Endothelial cell of umbilical vein (primary cell): ENCODE data around the gene FAM135A. TPM values are rescaled to one million over a fixed set of nuclear protein-coding genes. Genes with fewer than 3 reads are reported as not detected.

Source experiments
- BruUV-seq: library from RNA; stranded (reverse); fragments of 400-500 nt; replicated peaks from 2 replicates; lab custom pipeline; 2021; lab: Mats Ljungman, UMichigan
- CTCF ChIA-PET: fragments of 300-600, 350-600 bp; sonication (Branson Sonifier 250); formaldehyde crosslinking; loops from one replicate; lab custom pipeline; 2021; ENCODE audit warnings: antibody characterized with exemption, inconsistent platforms; lab: Charles Lee
- POLR2A ChIA-PET: fragments of 300-600, 350-600 bp; sonication (Branson Sonifier 250); formaldehyde crosslinking; loops from one replicate; lab custom pipeline; 2021; ENCODE audit warnings: antibody characterized with exemption, inconsistent platforms; lab: Charles Lee
- DNase-seq: peaks from one replicate; pipeline ENCODE4 v3.0.0-alpha.2; 2011; ENCODE audit warnings: low read depth, low spot score
- FAIRE-seq: peaks from 2 replicates; lab custom pipeline; 2011; peaks lifted over from hg19 to GRCh38; lab: Jason Lieb, UNC
- H2AFZ ChIP-seq: 2 replicates; pipeline ENCODE4 v1.6.0; 2012; ENCODE audit warnings: low read depth, low read length, control low read depth, inconsistent platforms
- H3K27ac ChIP-seq: 2 replicates; pipeline ENCODE4 v1.5.1; 2011; ENCODE audit warnings: low read depth, mild to moderate bottlenecking, control low read depth, low read length, moderate library complexity; ENCODE audit not compliant: insufficient read depth
- H3K27me3 ChIP-seq, 2 experiments: 2 replicates each; pipeline versions ENCODE4 v1.6.0 to v1.6.1; 2011; ENCODE audit warnings: low read length in 2 of 2, mixed read lengths in 1 of 2; ENCODE audit not compliant: control insufficient read depth in 2 of 2, insufficient read depth in 2 of 2
- H3K36me3 ChIP-seq, 2 experiments: 2 replicates in 1 of 2; 3 replicates in 1 of 2; pipeline ENCODE4 v1.5.1; 2011; ENCODE audit warnings: low read length in 2 of 2, mild to moderate bottlenecking in 1 of 2, moderate library complexity in 1 of 2; ENCODE audit not compliant: control insufficient read depth in 2 of 2, insufficient read depth in 2 of 2; ENCODE audit errors: extremely low read depth in 1 of 2
- H3K4me1 ChIP-seq: 3 replicates; pipeline ENCODE4 v1.5.1; 2011; ENCODE audit warnings: mild to moderate bottlenecking, low read length; ENCODE audit not compliant: control insufficient read depth, insufficient read depth; ENCODE audit errors: extremely low read depth
- H3K4me2 ChIP-seq: 2 replicates; pipeline ENCODE4 v1.6.1; 2011; ENCODE audit warnings: low read length, control low read depth, mixed read lengths; ENCODE audit not compliant: insufficient read depth
- H3K4me3 ChIP-seq, 3 experiments: fragments of 200-600 bp in 1 of 3; sonication (generic), shearing (Covaris generic) in 1 of 3; replicated peaks in 1 of 3; 2 replicates each; pipeline ENCODE4 v1.5.1; 2011 to 2016; ENCODE audit warnings: control low read depth in 3 of 3, low read length in 3 of 3, mild to moderate bottlenecking in 2 of 3, inconsistent platforms in 1 of 3, low read depth in 1 of 3, moderate library complexity in 1 of 3; ENCODE audit not compliant: insufficient read depth in 1 of 3
- H3K79me2 ChIP-seq: 2 replicates; pipeline ENCODE4 v1.6.0; 2012; ENCODE audit warnings: low read length, inconsistent platforms; ENCODE audit not compliant: control insufficient read depth, insufficient read depth
- H3K9ac ChIP-seq: replicated peaks from 2 replicates; pipeline ENCODE3; 2011; ENCODE audit warnings: low read length, control low read depth; ENCODE audit not compliant: insufficient read depth; ENCODE audit errors: extremely low read depth
- H3K9me1 ChIP-seq: replicated peaks from 3 replicates; pipeline ENCODE4 v1.6.0; 2011; ENCODE audit warnings: mild to moderate bottlenecking, low read length; ENCODE audit not compliant: control insufficient read depth, insufficient read depth; ENCODE audit errors: extremely low read depth
- H3K9me3 ChIP-seq: replicated peaks from 2 replicates; pipeline ENCODE4 v1.5.1; 2012; ENCODE audit warnings: low read length, inconsistent platforms; ENCODE audit not compliant: control insufficient read depth, insufficient read depth
- H4K20me1 ChIP-seq: replicated peaks from 2 replicates; pipeline ENCODE3; 2011; ENCODE audit warnings: mild to moderate bottlenecking, low read length; ENCODE audit not compliant: control insufficient read depth, insufficient read depth; ENCODE audit errors: extremely low read depth
- CTCF ChIP-seq, 2 donors: IDR thresholded peaks; 1 replicate in 1 of 2; 2 replicates in 1 of 2; pipeline ENCODE4 v1.5.1; 2011; ENCODE audit warnings: low read length in 2 of 2, mild to moderate bottlenecking in 2 of 2, moderate library complexity in 2 of 2, control low read depth in 1 of 2, inconsistent platforms in 1 of 2, low read depth in 1 of 2; ENCODE audit not compliant: insufficient read depth in 1 of 2; ENCODE audit errors: extremely low read depth in 1 of 2
- EZH2 ChIP-seq: IDR thresholded peaks from 2 replicates; pipeline ENCODE4 v1.6.1; 2012; ENCODE audit warnings: borderline replicate concordance, low read depth, mild to moderate bottlenecking, moderate library complexity, low read length, inconsistent platforms; ENCODE audit not compliant: severe bottlenecking
- FOS ChIP-seq: IDR thresholded peaks from 2 replicates; pipeline ENCODE4 v1.6.1; 2011; ENCODE audit warnings: mild to moderate bottlenecking, low read length, moderate library complexity, borderline replicate concordance; ENCODE audit not compliant: insufficient read depth
- GATA2 ChIP-seq: IDR thresholded peaks from 2 replicates; pipeline ENCODE4 v1.7.0; 2011; ENCODE audit warnings: low read depth, mild to moderate bottlenecking, moderate library complexity, mixed read lengths, low read length; ENCODE audit not compliant: insufficient read length, insufficient read depth
- JUN ChIP-seq: IDR thresholded peaks from 2 replicates; pipeline ENCODE4 v1.6.1; 2011; ENCODE audit warnings: borderline replicate concordance, low read depth; ENCODE audit not compliant: insufficient read length, insufficient read depth
- MAX ChIP-seq: IDR thresholded peaks from 2 replicates; pipeline ENCODE4 v1.6.1; 2011; ENCODE audit not compliant: insufficient read depth, insufficient read length
- MYC ChIP-seq: IDR thresholded peaks from one replicate; pipeline ENCODE4 v1.6.1; 2011; ENCODE audit warnings: mild to moderate bottlenecking, low read depth, low read length
- POLR2A ChIP-seq: IDR thresholded peaks from 2 replicates; pipeline ENCODE4 v1.6.1; 2012; ENCODE audit warnings: low read depth, mild to moderate bottlenecking, control low read depth, low read length
- POLR2AphosphoS5 ChIP-seq: IDR thresholded peaks from 2 replicates; pipeline ENCODE4 v1.6.1; 2012; ENCODE audit warnings: low read depth, mild to moderate bottlenecking, control low read depth, low read length, moderate library complexity; ENCODE audit not compliant: insufficient read depth
- dilution Hi-C: fragments of 300-500 bp; cut with MboI; formaldehyde crosslinking; loops from one replicate; pipeline ENCODE4 v1.15.0; 2019; ENCODE audit warnings: low sequenced_read_pairs; ENCODE audit not compliant: extremely low pct_ligation_motif_present
- intact Hi-C: fragments of 100-400 bp; cut with micrococcal nuclease; formaldehyde crosslinking; loops from one replicate; pipeline ENCODE4 v1.10.0; 2022
- polyA plus RNA-seq, 4 experiments: library from polyadenylated mRNA; depleted of rRNA in 3 of 4; stranded (reverse) in 3 of 4; unstranded in 1 of 4; fragments of >200 nt; gene quantifications; 2 replicates each; pipeline versions ENCODE4 v1.2.1 to v1.2.3, GENCODE V29; 2011 to 2012; ENCODE audit warnings: missing spikeins in 1 of 4
- total RNA-seq: library from RNA; stranded (reverse); gene quantifications from 2 replicates; pipeline ENCODE4 v1.2.3, GENCODE V29; 2021

FAM135A gene
- total and polyA plus RNA-seq, 2 donors (not counting 3 experiments of a cell fraction or from before 2014, with no cell fraction given) = 3.7 to 9.6 TPM

- POLR2A ChIA-PET = no interaction called here
- no peak for FAIRE-seq
These were observed 8.2 kb downstream of the FAM135A start for GRCh38 chr6:70421509-70421908.

More at GRCh38 chr6:70421509-70421908, 8.2 kb downstream of the FAM135A start:
- CTCF ChIA-PET = interaction anchor here (1.3 kb wide), 1 partner anchor 12 kb away, joined by 3 read pairs; no protein-coding TSS in a partner anchor
- H3K9me3 ChIP-seq = no peaks in the 10 kb centered on the region
- no peaks in the 10 kb centered on the region for H4K20me1 ChIP-seq
- no peaks in the 10 kb centered on the region for H3K79me2 ChIP-seq
- H3K27ac ChIP-seq = no peak overlapping the region
- no peak overlapping the region for H3K9ac ChIP-seq
- H2AFZ ChIP-seq = no peak overlapping the region
- H3K36me3 ChIP-seq = peaks cover 0 to 4% of the 10 kb centered on the region in 2 experiments
- no peaks in the 10 kb centered on the region for H3K4me1 ChIP-seq
- TF ChIP-seq JUN = no peak
- no peak for TF ChIP-seq POLR2A
- TF ChIP-seq FOS = no peak
- no peak for TF ChIP-seq MYC
- no peak for TF ChIP-seq POLR2AphosphoS5
- TF ChIP-seq CTCF (IDR thresholded peaks at IDR 0.05; ENCODE audit: extremely low read depth in 1 of 2, insufficient read depth in 1 of 2, low read depth in 1 of 2, low read length in 2 of 2) = no peak
- TF ChIP-seq EZH2 = no peak
- TF ChIP-seq GATA2 = no peak
- TF ChIP-seq MAX = no peak
- no peak for DNase-seq
- H3K27me3 ChIP-seq = no peaks in the 10 kb centered on the region
- no peak overlapping the region for H3K4me2 ChIP-seq
- no TSS peak for BruUV-seq
- H3K4me3 ChIP-seq = no peak overlapping the region
- H3K9me1 ChIP-seq = no peaks in the 10 kb centered on the region
- intact Hi-C loops (no loop called here), dilution Hi-C loops (no loop called here)
